Measurements from ENCODE around the gene SPRR4.
A peak's percentile ranks its signal among the peaks of the same experiment; 100 is the strongest.
"Not testable (repeated sequence)": the region's sequence is repeated elsewhere in the genome, so short reads cannot be mapped to it uniquely, and the experiment has no call there.

The SPRR4 gene

DNA sequence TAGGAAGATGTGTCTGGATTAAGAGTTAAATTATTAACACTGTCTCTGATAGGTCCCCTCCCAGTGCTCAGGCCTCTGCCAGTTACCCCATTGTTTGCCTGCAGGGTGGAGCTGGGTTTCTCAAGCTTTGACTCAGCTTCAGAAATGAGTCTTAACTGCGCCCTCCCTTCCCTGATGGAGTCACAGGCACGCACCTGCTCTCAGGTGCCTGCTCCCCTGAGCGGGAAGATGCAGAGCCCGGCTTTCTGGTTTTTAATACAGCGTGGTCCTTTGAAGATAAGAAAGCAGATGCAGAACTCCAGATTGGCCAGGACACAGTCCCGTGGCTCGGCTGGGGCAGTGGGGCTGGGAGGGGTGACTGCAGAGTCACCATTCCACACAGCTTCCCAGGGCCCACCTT is 3.2 kb upstream of the SPRR4 start:
- no peak for DNase-seq

DNA sequence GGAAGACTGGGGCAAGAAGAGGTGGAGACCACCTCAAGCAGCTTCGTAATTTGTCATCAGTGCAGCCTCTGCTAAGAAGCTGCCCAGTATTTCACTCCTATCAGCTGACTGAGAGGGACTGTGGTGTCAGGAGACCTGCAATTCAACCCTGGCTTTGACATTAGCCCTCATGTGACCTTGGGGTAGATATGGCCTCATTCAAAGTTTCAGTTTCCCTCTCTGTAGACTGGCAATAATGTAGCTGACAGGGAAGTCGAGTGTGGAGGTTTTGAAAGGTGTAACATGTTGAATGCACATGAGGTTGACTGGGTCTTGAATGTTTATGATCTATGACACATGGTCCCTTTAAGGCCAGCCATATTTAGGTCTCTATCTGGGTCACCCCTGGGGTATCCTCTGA is 2.2 kb upstream of the SPRR4 start:
- DNase-seq: peak in 3 of 4 experiments; percentile 3 to 26 (median 10)

DNA sequence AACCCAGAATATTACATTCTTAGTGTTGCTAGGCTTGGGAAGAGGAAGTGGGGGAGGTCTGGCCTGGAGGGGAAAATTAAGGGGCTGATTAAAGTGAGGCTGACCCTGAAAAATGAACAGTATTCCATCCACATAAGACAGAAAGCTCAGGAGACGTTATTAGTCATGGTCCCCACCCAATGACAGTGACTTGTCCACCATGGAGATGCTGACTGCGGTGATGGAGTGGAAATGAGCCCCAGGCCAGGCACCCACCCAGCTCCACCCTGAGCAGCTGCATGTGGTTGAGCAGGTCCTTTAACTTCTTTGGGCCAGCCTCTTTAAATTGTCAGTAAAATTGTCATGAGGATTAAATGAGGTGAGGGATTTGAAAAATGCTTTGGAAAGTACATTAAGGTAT is 1.4 kb upstream of the SPRR4 start:
- DNase-seq: no peak

DNA sequence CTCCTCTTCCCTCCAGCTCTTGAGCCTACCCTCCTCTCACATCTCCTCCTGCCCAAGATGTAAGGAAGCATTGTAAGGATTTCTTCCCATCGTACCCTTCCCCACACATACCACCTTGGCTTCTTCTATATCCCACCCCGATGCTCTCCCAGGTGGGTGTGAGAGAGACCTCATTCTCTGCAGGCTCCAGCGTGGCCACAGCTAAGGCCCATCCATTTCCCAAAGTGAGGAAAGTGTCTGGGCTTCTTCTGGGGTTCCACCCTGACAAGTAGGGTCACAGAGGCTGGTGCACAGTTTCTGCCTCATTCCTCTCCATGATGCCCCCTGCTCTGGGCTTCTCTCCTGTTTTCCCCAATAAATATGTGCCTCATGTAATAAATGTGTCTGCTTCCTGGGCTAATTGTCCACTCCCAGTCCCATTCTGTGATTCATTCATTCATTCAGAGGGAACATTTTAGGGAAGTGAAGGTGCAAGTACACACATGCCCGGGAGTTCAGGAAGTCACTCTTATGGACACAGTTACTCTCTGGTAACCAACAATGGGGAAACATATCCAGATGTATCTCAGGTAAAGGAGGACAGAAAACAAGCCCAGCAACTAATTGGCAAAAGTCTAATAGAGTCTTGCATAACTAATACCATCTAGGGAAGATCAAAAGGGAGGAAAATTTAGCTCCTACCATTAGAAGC is 1.9 kb downstream of the SPRR4 start:
- DNase-seq: no peak

DNA sequence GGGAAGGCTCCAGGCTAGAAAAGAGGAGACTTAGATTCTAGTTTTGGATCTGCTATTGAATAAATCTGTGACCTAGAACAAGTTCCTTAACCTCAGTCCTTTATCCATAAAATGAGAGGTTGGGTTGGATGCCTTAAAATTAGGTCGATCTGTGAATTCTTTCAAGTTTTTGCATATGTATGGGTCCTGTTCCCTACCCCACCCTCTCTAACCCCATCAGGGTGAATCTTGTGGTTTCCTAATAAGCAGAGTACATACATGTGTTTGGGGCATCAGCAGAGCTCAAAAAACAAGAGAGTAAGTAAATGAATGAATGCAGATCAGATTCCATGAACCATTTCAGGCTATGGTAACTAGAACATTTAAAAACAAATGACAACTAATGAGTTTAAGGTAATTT is 6.2 kb downstream of the SPRR4 start:
- DNase-seq: no peak

DNA sequence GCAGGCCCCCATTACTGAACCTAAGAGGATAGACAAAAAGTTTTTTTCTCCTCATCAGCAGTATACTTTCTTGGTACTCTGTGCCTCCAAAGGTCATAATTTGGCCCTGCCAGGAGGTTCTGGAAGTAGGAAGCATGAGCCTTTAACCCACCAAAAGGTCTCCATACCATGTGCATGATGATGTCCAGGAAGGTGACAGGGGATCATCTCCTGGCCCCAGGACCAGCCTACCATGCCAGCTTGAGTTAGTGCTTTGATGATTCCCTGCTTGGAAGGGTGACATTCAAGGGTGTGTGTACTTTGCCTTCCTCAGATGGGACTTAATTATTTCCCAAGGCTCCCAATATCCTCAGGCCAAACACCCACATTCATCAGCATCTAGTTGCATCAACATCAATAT is 7.2 kb downstream of the SPRR4 start:
- no peak for DNase-seq

DNA sequence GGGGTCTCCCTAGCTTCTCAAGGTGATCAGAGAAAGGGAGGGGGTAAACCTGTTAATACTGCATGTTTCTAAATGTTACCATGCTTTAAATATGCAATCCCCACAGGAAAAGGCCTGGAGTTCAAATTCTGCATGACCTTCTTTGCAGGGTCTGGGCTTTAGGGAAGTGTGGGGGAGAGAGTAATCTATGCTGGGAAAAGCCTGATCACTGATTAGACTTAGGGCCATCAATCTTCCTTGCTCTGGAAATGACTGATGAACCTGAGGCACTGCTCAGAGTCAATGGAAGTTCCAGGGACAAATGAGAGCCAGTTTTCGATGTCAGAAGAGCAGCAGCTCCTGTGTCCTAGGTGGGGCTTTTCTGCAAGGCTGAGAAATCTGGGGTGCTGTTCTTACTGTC is 10.2 kb downstream of the SPRR4 start:
- DNase-seq: no peak

DNA sequence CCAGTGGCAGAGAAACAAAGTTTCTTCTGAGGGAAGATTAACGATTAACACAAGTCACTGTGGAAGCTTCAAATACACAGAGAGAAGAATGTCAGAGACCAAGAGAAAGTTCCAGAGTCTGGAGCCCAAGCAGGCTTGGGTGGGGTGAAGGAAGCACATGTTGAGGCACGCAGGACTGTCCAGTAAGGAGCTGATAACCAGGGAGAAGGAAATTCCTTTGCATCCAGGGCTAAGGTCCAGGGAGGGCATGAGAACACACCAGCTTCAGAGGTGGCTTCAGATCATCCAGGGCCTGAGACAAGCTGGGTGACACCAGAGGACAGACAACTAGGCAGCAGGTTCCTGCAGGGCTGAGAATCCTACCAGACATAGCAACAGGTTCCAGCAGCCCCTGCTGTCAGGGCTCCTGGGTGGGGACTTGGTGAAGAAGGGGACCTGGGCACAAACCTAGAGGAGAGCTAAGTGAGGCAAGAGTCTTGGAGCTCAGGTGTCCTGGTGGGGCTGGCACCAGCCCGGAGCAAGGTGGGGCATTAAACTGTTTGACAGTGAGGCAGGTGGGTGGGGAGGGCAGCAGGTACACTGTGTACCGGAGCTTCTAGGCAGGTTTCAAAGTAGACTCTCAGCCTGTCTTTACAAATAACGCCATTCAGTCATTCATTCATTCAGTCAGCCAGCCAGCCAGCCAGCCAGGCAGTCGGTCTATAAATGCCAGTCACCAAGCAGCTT is 10.9 kb downstream of the SPRR4 start:
- no peak for DNase-seq

DNA sequence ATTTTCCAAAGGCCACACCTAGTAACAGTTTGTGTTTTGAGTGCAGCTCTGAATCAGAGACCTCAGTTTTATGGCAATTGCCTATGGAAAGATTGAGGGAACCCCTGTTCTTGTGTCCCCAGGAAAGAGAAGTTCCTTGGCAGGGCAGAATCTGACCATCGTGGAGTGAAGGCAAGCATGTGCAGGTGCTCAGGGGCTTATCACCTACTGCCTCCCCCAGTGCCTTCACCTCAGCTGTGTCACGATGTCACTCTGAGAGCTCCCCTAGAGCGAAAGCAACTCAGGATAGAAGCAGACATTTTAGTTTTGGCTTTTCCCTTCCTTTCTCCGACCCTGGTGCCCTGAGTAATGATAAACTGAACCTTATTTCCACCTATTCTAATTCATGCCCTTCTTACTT is 11.6 kb downstream of the SPRR4 start:
- no peak for DNase-seq

DNA sequence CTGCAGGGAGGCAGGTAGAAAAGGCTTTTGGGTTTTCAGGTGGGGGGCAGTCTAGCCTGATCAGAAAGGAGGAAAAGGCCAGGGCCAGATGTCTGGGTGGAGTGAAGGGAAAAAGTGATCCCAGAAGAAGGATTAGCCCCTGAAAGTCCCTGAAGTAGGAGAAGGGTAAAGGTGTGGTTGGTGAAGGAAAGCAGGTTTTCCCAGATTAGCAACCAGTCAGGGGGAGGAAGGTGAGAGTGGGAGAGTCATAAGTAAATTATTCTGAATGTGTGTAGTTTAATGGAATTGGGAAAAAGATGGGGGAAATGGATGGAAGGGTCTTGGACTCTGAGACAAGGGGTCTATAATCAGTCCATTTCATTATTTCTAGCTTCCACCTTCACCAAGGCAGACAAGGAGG is 12.8 kb downstream of the SPRR4 start:
- no peak for DNase-seq

DNA sequence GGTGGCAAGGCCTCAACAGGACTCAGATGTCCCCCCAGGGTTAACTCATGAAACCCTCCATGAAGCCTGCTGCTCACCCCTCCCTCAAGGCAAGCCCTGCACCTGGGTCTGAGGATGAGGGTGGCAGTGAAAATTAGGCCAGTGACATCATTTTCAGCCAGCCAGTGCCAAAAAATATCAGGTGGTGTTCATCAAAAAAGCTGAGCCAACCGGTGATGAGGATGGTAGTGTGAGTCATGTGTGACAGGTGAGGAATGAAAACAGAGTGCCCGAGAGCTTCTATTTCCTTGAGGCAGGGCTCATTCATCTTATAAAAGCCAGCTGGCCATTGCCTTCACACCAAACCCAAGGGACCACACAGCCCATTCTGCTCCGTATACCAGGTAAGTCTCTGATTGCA is 13.3 kb downstream of the SPRR4 start, which contains the start of gene SPRR1A:
Gene SPRR1A, plus strand, starts transcription at position 339 of the 400 bp plus-strand sequence. CDS start 1,150 bp downstream, outside the sequence.
- no peak for DNase-seq

DNA sequence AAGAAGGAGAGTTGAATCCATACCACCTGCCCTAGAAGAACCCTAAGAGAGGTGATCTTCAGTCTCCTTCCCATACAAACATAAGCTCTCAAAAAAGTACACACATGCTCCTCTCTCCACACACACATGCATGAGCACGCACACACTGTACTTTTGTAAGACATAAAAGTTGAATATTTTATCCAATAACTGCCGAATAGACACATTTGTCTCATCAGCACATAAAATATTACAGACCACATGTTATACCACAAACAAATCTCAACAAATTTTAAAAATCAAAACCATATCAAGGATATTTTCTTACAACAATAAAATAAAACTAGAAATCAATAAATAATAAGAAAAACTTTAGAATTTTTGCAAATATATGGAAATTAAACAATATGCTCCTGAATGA is 16.1 kb downstream of the SPRR4 start:
- no peak for DNase-seq

DNA sequence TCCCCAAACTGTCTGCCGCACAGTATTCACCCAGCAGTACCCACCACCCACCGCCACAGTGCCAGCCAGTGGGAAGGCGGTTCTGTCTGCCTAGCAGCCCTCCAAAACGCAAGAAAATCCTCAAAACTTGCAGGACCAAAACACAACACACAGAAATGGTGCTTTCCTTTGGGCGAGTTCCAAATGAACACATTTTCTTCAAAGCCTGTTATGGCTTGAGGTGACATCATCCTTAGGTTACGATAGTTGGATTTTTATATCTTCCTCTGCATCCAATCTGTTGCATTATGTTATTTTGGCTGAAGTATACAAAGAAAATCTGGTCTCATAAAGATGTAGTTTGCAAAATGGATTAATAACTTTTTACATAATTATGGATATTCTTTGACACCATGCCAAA is 22.7 kb downstream of the SPRR4 start:
- no peak for DNase-seq

DNA sequence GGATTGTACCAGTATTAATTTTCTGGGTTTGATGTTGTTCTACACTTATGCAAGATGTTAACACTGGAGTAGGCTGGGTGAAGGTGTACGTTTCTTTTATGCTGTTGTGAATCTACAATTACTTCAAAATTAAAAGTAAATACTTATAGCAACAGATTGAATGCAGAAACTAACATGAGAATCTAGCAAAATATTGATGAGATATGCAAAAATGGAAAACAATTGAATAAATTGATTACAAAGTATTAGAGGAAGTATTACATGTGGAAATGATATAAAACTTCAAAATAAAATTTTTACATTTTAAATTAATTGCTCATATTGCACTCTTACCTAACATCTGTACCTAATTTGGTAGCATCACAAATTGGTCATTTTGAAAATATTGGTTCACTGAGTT is 25.4 kb downstream of the SPRR4 start:
- no peak for DNase-seq

DNA sequence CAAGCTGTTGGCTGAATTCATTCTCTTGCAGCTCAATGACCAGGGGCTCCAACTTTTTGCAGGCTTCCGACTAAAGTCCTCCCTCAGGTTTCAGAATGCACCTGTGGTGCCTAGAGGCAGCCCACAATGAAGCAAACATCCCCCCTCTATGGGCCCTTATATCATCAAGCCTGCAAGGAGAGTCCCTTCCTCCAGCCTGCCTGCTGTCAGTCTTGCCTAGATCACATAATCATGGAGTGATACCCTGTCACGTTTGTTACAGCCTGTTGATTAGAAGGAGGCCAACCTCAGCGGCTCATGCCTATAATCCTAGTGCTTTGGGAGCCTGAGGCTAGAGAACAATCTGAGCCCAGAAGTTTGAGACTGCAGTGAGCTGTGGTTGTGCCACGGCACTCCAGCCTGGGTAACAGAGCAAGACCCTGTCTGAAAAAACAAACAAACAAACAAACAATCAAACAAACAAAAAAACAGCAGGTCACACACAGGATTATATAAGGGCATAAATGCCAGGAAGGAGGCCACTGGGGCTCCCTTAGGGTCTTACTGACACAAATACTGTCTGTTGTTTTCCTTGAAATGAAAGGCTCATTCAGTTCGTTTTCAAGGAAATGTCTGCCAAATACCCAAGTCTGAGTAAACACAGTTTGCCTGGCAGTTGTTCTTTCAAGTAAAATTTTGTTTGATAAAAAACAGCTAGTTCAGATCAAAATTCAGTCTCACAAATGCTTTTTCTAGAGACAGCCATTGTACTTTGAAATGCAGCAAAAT is 26.4 kb downstream of the SPRR4 start:
- DNase-seq: no peak

DNA sequence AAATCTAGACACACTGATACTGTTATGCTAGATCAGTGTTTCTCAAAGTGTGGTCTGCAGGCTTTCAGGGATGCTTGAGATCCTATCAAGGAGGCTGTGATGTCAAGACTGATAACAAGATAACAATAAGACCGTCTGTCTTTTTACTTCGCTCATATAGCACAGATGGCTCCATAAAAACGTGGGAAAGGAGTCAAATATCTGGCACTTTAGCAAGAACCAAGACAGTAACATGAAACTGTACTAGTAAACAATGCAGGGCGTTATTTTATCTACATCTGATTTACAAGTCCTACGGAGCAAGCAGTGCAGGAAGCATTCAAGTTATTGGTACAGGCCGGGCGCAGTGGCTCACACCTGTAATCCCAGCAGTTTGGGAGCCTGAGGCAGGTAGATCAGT is 27.5 kb downstream of the SPRR4 start:
- DNase-seq: no peak

DNA sequence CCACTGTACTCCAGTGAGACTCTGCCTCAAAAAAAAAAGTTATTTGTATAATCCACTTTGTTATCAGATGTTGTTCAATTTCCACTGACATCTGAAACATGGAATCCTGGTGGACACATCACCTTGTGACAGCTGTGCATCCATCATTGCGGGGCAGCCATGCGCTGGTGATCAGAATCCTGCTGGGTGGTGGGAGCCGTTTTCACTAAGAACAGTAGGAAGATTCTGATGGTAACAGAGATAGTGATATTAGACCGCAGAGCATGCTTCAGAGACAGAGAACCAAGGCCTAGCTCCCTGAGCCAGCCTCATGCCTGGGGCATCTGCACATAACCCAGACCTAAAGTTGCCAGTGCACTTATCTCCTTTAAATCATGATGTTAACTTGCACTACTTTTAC is 28.0 kb downstream of the SPRR4 start:
- no peak for DNase-seq

DNA sequence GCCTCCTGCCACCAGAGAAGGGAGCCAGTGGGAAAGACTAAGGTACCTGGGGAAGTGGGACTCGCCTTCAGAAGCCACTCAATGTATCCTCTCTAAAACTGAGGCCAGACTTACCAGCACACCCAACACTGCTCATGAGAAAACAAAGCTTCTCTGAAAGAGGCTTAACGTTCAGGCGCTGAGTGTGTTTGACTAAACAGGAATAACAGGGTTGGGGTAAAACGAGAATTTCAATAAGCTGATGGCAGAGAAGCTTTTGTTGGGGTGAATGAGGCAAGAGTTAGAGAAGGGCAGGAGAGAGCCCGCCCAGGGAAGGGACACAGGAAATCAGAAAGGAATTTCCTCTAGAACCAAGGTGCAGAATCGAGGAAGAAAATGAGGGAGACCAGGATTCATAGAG is 29.4 kb downstream of the SPRR4 start:
- DNase-seq: no peak

DNA sequence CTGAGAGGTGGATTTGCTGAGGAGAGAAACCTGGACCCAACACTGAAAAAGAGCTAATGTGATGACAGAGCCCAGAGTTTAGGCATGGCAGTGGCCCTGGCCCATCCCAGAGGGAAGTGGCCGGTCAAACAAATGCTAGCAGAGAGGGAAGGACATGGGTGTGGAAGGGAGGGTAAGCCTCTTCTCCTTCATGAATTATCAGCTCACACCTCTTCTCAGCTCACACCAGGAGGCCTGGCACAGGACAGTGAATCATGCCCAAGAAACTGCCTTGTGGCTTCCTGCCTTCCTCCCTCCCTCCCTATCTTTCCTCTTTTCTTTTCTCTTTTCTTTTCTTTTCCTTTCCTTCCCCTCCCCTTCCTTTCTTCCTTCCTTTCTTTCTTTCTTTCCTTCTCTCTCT is 29.8 kb downstream of the SPRR4 start:
- DNase-seq: no peak

DNA sequence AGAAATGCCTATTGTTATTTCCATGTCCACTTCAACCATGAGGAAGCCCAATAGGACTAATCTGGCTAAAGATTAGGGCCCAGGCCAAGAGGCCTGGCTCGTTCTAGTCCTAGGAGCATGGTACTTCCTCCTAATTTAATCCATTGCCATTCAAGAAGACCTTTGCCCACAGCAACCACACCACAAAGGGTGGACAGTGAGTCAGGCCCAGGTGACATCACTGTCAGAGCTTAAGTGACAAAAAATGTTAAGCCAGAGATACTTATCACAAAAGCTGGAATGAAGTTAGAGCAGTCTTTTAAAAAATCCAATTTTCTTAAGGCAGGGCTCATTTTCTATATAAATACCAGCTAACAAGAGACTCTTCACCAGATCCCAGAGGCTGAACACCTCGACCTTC is 30.9 kb downstream of the SPRR4 start, which contains the start of gene SPRR3:
Gene SPRR3, plus strand, starts transcription at position 368 of the 400 bp plus-strand sequence. CDS start 1,272 bp downstream, outside the sequence.
- peak; percentile 32 to 53 (median 42) for DNase-seq

DNA sequence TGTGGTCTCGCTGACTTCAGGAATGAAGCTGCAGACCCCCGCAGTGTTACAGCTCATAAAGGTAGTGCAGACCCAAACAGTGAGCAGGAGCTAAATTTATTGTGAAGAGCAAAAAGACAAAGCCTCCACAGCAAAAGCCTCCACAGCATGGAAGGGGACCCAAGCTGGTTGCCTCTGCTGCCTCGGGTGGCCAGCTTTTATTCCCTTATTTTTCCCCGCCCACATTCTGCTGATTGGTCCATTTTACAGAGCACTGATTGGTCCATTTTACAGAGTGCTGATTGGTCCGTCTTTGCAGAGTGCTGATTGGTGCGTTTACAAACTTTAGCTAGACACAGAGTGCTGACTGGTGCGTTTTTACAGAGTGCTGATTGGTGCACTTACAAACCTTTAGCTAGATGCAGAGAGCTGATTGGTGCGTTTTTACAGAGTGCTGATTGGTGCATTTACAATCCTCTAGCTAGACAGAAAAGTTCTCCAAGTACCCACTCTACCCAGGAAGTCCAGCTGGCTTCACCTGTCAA is 40.8 kb downstream of the SPRR4 start:
- not testable (repeated sequence) for DNase-seq

DNA sequence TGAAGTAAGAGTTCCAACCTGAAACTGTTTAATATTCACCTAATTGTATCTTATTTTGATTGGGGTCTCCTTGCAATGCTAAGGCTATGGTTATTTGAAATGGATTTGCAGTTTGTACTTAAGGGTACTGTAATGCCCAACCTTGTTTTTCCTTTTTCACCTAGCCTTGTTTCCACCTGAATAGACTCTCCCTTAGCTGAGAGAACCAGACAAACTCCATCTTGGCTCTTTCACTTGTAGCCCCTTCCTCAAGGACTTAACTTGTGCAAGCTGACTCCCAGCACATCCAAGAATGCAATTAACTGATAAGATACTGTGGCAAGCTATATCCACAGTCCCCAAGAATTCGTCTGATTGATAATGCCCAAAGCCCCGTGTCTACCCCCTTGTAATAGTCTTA is 51.4 kb downstream of the SPRR4 start:
- not testable (repeated sequence) for DNase-seq

Measured in suppressor macrophage (primary cell).